ENCODE results near the gene ACKR4. TPM values are rescaled to one million over a fixed set of nuclear protein-coding genes. Genes with fewer than 3 reads are reported as not detected.

Gene ACKR4
- total RNA-seq, 1 donor from 2014 or later, result 0.64 TPM

DNA sequence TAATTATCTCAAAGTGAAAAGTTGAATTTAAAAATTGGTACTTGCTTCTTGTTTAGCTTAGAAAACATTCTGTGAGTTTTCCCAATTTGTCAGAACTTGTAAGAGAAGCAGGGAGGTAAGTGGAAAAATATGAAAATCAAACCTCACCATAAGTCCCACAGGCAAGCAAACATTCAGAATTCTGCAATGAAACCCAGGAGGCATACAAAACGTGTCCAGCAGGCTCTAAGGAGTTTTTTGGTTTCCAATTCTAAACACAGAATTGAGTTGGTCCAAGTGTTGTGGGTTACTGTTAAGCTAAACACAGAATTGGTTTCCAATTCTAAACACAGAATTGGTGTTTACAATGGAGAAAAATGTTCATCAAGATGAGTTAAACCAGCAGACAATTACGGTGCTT lies 27.1 kb upstream of the ACKR4 start:
- no peak overlapping the region for H3K4me3 Mint-ChIP-seq (ENCODE audit: unreplicated experiment)
- peaks cover 21% of the 10 kb centered on the region for H3K4me1 Mint-ChIP-seq (ENCODE audit: unreplicated experiment)
- no peaks in the 10 kb centered on the region for H3K27me3 Mint-ChIP-seq (ENCODE audit: unreplicated experiment)
- peak overlapping the region; percentile 67 for H3K27ac Mint-ChIP-seq (ENCODE audit: unreplicated experiment)
- TF ChIP-seq, protein P1, sequence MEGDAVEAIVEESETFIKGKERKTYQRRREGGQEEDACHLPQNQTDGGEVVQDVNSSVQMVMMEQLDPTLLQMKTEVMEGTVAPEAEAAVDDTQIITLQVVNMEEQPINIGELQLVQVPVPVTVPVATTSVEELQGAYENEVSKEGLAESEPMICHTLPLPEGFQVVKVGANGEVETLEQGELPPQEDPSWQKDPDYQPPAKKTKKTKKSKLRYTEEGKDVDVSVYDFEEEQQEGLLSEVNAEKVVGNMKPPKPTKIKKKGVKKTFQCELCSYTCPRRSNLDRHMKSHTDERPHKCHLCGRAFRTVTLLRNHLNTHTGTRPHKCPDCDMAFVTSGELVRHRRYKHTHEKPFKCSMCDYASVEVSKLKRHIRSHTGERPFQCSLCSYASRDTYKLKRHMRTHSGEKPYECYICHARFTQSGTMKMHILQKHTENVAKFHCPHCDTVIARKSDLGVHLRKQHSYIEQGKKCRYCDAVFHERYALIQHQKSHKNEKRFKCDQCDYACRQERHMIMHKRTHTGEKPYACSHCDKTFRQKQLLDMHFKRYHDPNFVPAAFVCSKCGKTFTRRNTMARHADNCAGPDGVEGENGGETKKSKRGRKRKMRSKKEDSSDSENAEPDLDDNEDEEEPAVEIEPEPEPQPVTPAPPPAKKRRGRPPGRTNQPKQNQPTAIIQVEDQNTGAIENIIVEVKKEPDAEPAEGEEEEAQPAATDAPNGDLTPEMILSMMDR (IDR thresholded peaks at IDR 0.05), result no peak
- no peak for DNase-seq (ENCODE audit: extremely low spot score, unreplicated experiment)
- no peaks in the 10 kb centered on the region for H3K9me3 Mint-ChIP-seq (ENCODE audit: unreplicated experiment)
- peaks cover 25% of the 10 kb centered on the region for H3K36me3 Mint-ChIP-seq (ENCODE audit: unreplicated experiment)

DNA sequence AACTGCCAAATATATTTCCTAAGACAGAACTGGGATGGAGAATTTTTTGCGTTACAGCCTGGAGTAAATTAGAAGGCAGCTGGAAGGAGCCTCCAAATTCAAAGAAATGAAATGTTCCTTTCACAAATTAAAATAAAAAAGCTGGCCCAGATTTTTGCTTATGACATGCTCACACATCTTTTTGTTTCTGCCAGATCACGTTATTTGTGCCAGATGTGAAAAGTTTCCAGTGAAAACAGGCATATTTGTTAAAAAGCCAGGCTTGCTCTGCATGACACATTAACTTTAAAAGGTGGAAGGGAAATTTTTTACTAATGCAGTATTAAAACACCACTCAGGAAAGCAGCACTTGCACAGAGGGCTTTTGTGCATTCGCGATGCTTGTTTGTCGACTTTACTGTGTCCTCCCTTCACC lies 23.3 kb upstream of the ACKR4 start:
- Mint-ChIP-seq H3K4me3 (ENCODE audit: unreplicated experiment) (no peak overlapping the region), H3K36me3 (ENCODE audit: unreplicated experiment) (peaks cover 33% of the 10 kb centered on the region), H3K9me3 (ENCODE audit: unreplicated experiment) (no peaks in the 10 kb centered on the region), H3K4me1 (ENCODE audit: unreplicated experiment) (peaks cover 15% of the 10 kb centered on the region), H3K27me3 (ENCODE audit: unreplicated experiment) (no peaks in the 10 kb centered on the region), H3K27ac (ENCODE audit: unreplicated experiment) (no peak overlapping the region)
- TF ChIP-seq, protein P1 (IDR thresholded peaks at IDR 0.05), result no peak
- no peak for DNase-seq (ENCODE audit: extremely low spot score, unreplicated experiment)

DNA sequence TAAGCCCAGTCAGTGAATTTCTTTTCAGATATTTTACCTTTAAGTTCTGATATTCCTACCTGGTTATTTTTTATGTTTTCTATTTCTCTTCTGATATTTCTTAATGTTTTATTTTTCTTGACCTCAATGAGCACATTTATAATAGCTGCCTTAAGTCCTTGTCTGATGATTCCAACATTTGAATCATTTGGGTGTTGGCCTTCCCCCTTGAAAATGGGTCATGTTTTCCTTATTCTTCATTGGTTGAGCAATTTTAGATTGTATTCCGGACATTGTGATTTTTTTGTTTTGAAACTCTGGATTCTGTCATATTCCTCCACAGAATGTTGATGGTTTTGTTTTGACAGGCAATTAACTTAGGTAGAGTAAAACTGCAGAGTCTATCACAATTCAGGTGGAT lies 9.7 kb upstream of the ACKR4 start:
- TF ChIP-seq, protein P1 (IDR thresholded peaks at IDR 0.05), result no peak
- Mint-ChIP-seq H3K4me3 (ENCODE audit: unreplicated experiment) (no peak overlapping the region), H3K27ac (ENCODE audit: unreplicated experiment) (no peak overlapping the region), H3K36me3 (ENCODE audit: unreplicated experiment) (peaks cover 18% of the 10 kb centered on the region), H3K27me3 (ENCODE audit: unreplicated experiment) (no peaks in the 10 kb centered on the region), H3K4me1 (ENCODE audit: unreplicated experiment) (no peaks in the 10 kb centered on the region), H3K9me3 (ENCODE audit: unreplicated experiment) (no peaks in the 10 kb centered on the region)
- DNase-seq (ENCODE audit: extremely low spot score, unreplicated experiment), result no peak

DNA sequence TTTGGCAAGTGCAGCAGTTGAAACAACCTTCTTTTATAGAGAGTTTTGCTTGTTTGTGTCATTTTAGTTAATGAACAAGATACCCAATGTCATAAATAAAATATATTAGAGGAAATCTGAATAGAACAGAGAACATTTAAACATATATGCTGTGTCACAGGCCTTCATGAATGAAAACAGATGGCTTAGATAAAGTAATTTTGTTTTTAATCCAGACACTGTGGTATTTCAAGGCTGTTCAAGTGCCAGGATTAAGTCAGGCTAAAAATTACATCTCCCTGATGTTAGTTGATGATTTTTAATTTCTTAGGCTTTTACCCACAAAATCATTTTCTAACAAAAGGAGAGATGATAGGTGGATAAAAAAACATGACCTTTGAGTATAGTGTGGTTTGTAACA lies 4.9 kb upstream of the ACKR4 start:
- no peaks in the 10 kb centered on the region for H3K27me3 Mint-ChIP-seq (ENCODE audit: unreplicated experiment)
- no peak for DNase-seq (ENCODE audit: extremely low spot score, unreplicated experiment)
- H3K9me3 Mint-ChIP-seq (ENCODE audit: unreplicated experiment), result no peaks in the 10 kb centered on the region
- peaks cover 8% of the 10 kb centered on the region for H3K36me3 Mint-ChIP-seq (ENCODE audit: unreplicated experiment)
- peaks cover 37% of the 10 kb centered on the region for H3K4me1 Mint-ChIP-seq (ENCODE audit: unreplicated experiment)
- H3K27ac Mint-ChIP-seq (ENCODE audit: unreplicated experiment), result peak overlapping the region; percentile 33
- no peak overlapping the region for H3K4me3 Mint-ChIP-seq (ENCODE audit: unreplicated experiment)
- TF ChIP-seq, protein P1 (IDR thresholded peaks at IDR 0.05), result no peak

DNA sequence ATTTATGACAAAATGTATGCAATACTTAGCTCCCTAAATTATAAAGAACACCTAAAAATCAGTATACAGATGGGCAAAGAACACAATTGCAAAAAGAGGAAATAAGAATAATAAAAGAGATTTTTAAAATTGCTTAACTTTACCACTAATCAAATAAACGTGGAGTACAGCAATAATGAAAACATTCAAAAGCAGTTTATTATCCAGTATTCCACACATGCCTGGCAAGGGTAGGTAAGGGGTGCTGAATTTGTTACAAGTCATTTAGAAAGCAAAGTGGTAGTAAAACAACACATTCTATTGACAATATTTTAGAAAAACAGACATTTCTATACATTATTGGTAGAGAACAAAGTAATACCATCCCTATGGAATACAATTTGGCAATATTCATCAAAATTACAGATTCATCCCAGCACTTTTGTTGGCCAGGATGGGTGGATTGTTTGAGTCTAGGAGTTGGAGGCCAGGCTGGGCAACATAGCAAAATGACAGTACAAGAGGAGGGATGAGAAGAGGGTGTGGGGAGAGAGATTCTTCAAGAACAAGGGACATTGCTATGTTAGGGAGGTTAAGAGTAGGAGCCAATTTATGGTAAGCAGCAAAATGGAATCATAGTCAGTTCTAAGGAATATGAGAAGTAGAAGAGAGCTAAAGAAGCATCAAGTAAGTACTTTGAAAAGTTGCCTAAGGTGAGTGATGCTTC lies 3.7 kb upstream of the ACKR4 start:
- Mint-ChIP-seq H3K9me3 (ENCODE audit: unreplicated experiment) (no peaks in the 10 kb centered on the region), H3K4me3 (ENCODE audit: unreplicated experiment) (no peak overlapping the region), H3K27me3 (ENCODE audit: unreplicated experiment) (no peaks in the 10 kb centered on the region), H3K4me1 (ENCODE audit: unreplicated experiment) (peaks cover 48% of the 10 kb centered on the region), H3K36me3 (ENCODE audit: unreplicated experiment) (peaks cover 6% of the 10 kb centered on the region), H3K27ac (ENCODE audit: unreplicated experiment) (peak overlapping the region; percentile 96)
- DNase-seq (ENCODE audit: extremely low spot score, unreplicated experiment), result no peak
- TF ChIP-seq, protein P1 (IDR thresholded peaks at IDR 0.05), result no peak

Data from osteocyte (in vitro differentiated cells).